WTC11 (cell line): ENCODE data around the gene ERC2. TPM values are rescaled to one million over a fixed set of nuclear protein-coding genes. Genes with fewer than 3 reads are reported as not detected.

Experiments used
- ATAC-seq: fragments of 200-7000 bp; cut with Tn5 transposase; 2 replicates; pipeline ENCODE4 v1.10.0; 2021; ENCODE audit warnings: mild to moderate bottlenecking, moderate library complexity
- CTCF ChIA-PET: fragments of 300-600 bp; sonication (Branson Sonifier 250); formaldehyde crosslinking; loops from one replicate; lab custom pipeline; 2021; ENCODE audit warnings: antibody characterized with exemption; lab: Charles Lee
- POLR2A ChIA-PET: fragments of 350-600 bp; sonication (Branson Sonifier 250); formaldehyde crosslinking; loops from one replicate; lab custom pipeline; 2021; ENCODE audit warnings: antibody characterized with exemption; lab: Charles Lee
- DNase-seq: peaks from one replicate; pipeline ENCODE4 v3.0.0; 2021; ENCODE audit warnings: low spot score
- H3K27ac Mint-ChIP-seq: 2 replicates; pipeline ENCODE4 v1.8.0; 2021; ENCODE audit warnings: mixed read lengths
- H3K27me3 Mint-ChIP-seq: 2 replicates; pipeline ENCODE4 v1.8.0; 2021; ENCODE audit warnings: low read depth, mild to moderate bottlenecking, moderate library complexity, mixed read lengths
- H3K36me3 Mint-ChIP-seq: 2 replicates; pipeline ENCODE4 v1.8.0; 2021; ENCODE audit warnings: mixed read lengths
- H3K4me1 Mint-ChIP-seq: 2 replicates; pipeline ENCODE4 v1.8.0; 2022; ENCODE audit warnings: mixed read lengths
- H3K4me3 Mint-ChIP-seq: 2 replicates; pipeline ENCODE4 v1.8.0; 2021; ENCODE audit warnings: mild to moderate bottlenecking, moderate library complexity, mixed read lengths
- H3K9me3 Mint-ChIP-seq: 2 replicates; pipeline ENCODE4 v1.8.0; 2021; ENCODE audit warnings: mixed read lengths
- AFF4 ChIP-seq: sonication (generic); formaldehyde crosslinking; IDR thresholded peaks from 2 replicates; pipeline ENCODE4 v1.8.1; 2023; ENCODE audit warnings: mild to moderate bottlenecking, missing genetic modification reagents, borderline replicate concordance
- ARID4B ChIP-seq: sonication (generic); formaldehyde crosslinking; IDR thresholded peaks from 2 replicates; pipeline ENCODE4 v1.8.0; 2023; ENCODE audit warnings: missing genetic modification reagents, mild to moderate bottlenecking, borderline replicate concordance
- ATF2 ChIP-seq: sonication (generic); formaldehyde crosslinking; IDR thresholded peaks from 2 replicates; pipeline ENCODE4 v1.8.1; 2022; ENCODE audit warnings: low read depth, missing genetic modification reagents, borderline replicate concordance
- IRF2 ChIP-seq: sonication (generic); formaldehyde crosslinking; IDR thresholded peaks from 2 replicates; pipeline ENCODE4 v1.8.0; 2022; ENCODE audit warnings: low read depth, missing genetic modification reagents, borderline replicate concordance
- MLX ChIP-seq: sonication (generic); formaldehyde crosslinking; IDR thresholded peaks from 2 replicates; pipeline ENCODE4 v1.8.1; 2023; ENCODE audit warnings: mild to moderate bottlenecking, missing genetic modification reagents, moderate library complexity
- NFATC4 ChIP-seq: fragments of 250-450 bp; sonication (Bioruptor Pico); IDR thresholded peaks from 2 replicates; pipeline ENCODE4 v1.9.0; 2021; ENCODE audit warnings: mild to moderate bottlenecking
- NR1H2 ChIP-seq: sonication (generic); formaldehyde crosslinking; IDR thresholded peaks from 2 replicates; pipeline ENCODE4 v1.9.0; 2021; ENCODE audit warnings: mild to moderate bottlenecking, moderate library complexity, missing genetic modification reagents
- OVOL2 ChIP-seq: fragments of 250-450 bp; sonication (Bioruptor Pico); IDR thresholded peaks from 2 replicates; pipeline ENCODE4 v1.9.0; 2021; ENCODE audit warnings: mild to moderate bottlenecking, borderline replicate concordance
- RORB ChIP-seq: fragments of 250-450 bp; sonication (Bioruptor Pico); IDR thresholded peaks from 2 replicates; pipeline ENCODE4 v1.9.0; 2021; ENCODE audit warnings: mild to moderate bottlenecking
- SOX15 ChIP-seq: fragments of 250-450 bp; sonication (Bioruptor Pico); IDR thresholded peaks from 2 replicates; pipeline ENCODE4 v1.9.0; 2021; ENCODE audit warnings: mild to moderate bottlenecking
- TCF7 ChIP-seq: sonication (generic); formaldehyde crosslinking; IDR thresholded peaks from 2 replicates; pipeline ENCODE4 v1.8.0; 2022; ENCODE audit warnings: mild to moderate bottlenecking, low read depth, missing genetic modification reagents, moderate library complexity
- TEAD1 ChIP-seq: sonication (generic); formaldehyde crosslinking; IDR thresholded peaks from 2 replicates; pipeline ENCODE4 v1.8.0; 2022; ENCODE audit warnings: mild to moderate bottlenecking, missing genetic modification reagents
- ZNF281 ChIP-seq: sonication (generic); formaldehyde crosslinking; IDR thresholded peaks from 2 replicates; pipeline ENCODE4 v1.8.0; 2023; ENCODE audit warnings: mild to moderate bottlenecking, missing genetic modification reagents
- ZNF423 ChIP-seq: fragments of 250-450 bp; sonication (Bioruptor Pico); IDR thresholded peaks from 2 replicates; pipeline ENCODE4 v2.1.2; 2022; ENCODE audit warnings: mild to moderate bottlenecking, moderate library complexity
- total RNA-seq: library from RNA; stranded (reverse); gene quantifications from 3 replicates; pipeline ENCODE4 v1.2.3, GENCODE V29; 2021
- TF ChIP-seq, protein P1 (sequence below): sonication (generic); formaldehyde crosslinking; IDR thresholded peaks from 2 replicates; pipeline ENCODE4 v1.8.0; 2022; ENCODE audit warnings: mild to moderate bottlenecking, missing genetic modification reagents
- TF ChIP-seq, protein P2 (sequence below): sonication (generic); formaldehyde crosslinking; IDR thresholded peaks from 2 replicates; pipeline ENCODE4 v1.8.0; 2022; ENCODE audit warnings: missing genetic modification reagents
- TF ChIP-seq, protein P3 (sequence below): sonication (generic); formaldehyde crosslinking; IDR thresholded peaks from 2 replicates; pipeline ENCODE4 v1.8.1; 2023; ENCODE audit warnings: mild to moderate bottlenecking, missing genetic modification reagents

The ERC2 gene
- total RNA-seq, 1 experiment from 2014 or later: 23.5 TPM

- TF ChIP-seq SOX15 (CRISPR knock-in tag): no peak
- no peak for TF ChIP-seq OVOL2 (CRISPR knock-in tag)
- no peak for TF ChIP-seq ARID4B
- no peak for TF ChIP-seq ZNF281 (CRISPR knock-in tag)
- TF ChIP-seq, all 79 proteins: peak for 0
These were observed 503.7 kb downstream of the ERC2 start (continued) for GRCh38 chr3:55964491-55964985.

DNA sequence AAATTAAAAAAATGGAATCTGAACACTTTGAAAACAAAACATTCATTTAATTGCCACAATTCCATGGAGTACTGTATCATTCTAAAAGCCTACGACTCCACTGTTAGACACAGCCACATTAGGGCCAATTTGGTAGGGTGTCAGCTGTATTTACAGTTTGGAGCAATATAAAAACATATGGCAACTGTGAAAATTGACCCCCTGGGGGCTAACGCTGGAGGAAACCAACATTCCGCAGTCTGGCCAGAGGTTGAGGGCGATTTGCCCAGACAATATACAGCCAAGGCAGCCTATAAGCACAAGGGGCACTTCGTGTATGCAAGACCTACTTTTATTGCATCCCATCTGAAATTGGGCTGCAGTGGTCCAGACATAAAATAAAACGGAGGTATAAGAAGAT is 504.7 kb downstream of the ERC2 start:
- Mint-ChIP-seq H3K4me3 (no peak overlapping the region), H3K27me3 (no peaks in the 10 kb centered on the region), H3K36me3 (no peaks in the 10 kb centered on the region), H3K4me1 (0 out of 2 replicates have a peak, but pooled peaks cover 3% of the 10 kb centered on the region), H3K27ac (no peak overlapping the region), H3K9me3 (no peaks in the 10 kb centered on the region)
- ChIA-PET POLR2A (no interaction called here), CTCF (no interaction called here)
- ATAC-seq (no peak), DNase-seq (no peak)
- TF ChIP-seq IRF2 (CRISPR knock-in tag) (no peak), NR1H2 (CRISPR knock-in tag) (no peak), MLX (CRISPR knock-in tag) (no peak), TCF7 (no peak), NFATC4 (no peak), ZNF423 (CRISPR knock-in tag) (no peak), AFF4 (no peak), TEAD1 (no peak), ATF2 (CRISPR knock-in tag) (no peak), RORB (CRISPR knock-in tag) (no peak)
- TF ChIP-seq, protein P1, sequence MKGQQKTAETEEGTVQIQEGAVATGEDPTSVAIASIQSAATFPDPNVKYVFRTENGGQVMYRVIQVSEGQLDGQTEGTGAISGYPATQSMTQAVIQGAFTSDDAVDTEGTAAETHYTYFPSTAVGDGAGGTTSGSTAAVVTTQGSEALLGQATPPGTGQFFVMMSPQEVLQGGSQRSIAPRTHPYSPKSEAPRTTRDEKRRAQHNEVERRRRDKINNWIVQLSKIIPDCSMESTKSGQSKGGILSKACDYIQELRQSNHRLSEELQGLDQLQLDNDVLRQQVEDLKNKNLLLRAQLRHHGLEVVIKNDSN (CRISPR knock-in tag): no peak
- TF ChIP-seq, protein P2, sequence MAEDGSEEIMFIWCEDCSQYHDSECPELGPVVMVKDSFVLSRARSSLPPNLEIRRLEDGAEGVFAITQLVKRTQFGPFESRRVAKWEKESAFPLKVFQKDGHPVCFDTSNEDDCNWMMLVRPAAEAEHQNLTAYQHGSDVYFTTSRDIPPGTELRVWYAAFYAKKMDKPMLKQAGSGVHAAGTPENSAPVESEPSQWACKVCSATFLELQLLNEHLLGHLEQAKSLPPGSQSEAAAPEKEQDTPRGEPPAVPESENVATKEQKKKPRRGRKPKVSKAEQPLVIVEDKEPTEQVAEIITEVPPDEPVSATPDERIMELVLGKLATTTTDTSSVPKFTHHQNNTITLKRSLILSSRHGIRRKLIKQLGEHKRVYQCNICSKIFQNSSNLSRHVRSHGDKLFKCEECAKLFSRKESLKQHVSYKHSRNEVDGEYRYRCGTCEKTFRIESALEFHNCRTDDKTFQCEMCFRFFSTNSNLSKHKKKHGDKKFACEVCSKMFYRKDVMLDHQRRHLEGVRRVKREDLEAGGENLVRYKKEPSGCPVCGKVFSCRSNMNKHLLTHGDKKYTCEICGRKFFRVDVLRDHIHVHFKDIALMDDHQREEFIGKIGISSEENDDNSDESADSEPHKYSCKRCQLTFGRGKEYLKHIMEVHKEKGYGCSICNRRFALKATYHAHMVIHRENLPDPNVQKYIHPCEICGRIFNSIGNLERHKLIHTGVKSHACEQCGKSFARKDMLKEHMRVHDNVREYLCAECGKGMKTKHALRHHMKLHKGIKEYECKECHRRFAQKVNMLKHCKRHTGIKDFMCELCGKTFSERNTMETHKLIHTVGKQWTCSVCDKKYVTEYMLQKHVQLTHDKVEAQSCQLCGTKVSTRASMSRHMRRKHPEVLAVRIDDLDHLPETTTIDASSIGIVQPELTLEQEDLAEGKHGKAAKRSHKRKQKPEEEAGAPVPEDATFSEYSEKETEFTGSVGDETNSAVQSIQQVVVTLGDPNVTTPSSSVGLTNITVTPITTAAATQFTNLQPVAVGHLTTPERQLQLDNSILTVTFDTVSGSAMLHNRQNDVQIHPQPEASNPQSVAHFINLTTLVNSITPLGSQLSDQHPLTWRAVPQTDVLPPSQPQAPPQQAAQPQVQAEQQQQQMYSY (CRISPR knock-in tag): no peak
- TF ChIP-seq, protein P3, sequence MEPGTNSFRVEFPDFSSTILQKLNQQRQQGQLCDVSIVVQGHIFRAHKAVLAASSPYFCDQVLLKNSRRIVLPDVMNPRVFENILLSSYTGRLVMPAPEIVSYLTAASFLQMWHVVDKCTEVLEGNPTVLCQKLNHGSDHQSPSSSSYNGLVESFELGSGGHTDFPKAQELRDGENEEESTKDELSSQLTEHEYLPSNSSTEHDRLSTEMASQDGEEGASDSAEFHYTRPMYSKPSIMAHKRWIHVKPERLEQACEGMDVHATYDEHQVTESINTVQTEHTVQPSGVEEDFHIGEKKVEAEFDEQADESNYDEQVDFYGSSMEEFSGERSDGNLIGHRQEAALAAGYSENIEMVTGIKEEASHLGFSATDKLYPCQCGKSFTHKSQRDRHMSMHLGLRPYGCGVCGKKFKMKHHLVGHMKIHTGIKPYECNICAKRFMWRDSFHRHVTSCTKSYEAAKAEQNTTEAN (CRISPR knock-in tag): no peak
